ENCODE results near the gene PIGZ. TPM values are rescaled to one million over a fixed set of nuclear protein-coding genes. Genes with fewer than 3 reads are reported as not detected.

Gene PIGZ
- total RNA-seq, 8 experiments from 2014 or later = 1.2 to 7.1 (median 2.2) TPM

DNA sequence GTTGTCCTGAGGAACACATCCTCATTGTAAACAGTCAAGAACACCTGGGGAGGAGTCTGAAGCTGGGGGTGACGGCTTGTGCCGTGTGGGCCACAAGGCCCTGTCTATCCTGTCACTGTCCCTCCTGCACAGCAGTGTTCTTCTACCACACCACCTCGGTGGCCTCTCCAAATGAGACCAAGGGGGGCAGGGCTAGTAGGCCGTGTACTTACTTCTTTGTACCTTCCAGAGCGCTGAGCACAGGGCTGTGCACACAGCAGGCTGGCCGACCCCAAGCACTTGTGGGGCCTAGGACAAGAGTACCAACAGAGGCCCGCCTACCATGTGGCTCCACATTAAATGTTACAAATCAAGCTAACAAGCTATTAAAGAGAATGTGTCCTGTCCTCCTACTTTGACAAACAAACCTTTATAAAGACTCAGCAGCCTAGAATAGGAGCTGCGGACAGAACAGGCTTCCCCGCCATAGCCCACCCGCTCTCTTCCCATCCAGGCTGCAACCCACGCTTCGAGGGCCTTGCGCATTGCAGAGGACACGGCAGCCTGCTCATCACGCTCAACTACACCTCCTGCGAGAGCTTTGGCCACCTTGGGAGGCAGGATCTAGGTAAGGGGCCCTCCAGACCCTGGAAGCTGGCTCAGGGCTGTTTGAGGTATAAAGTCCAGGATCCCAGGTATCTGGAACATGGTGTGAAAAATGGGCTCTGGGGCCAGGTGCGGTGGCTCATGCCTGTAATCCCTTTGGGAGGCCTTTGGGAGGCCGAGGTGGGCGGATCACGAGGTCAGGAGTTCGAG, 30.5 kb upstream of the PIGZ start:
- H3K4me1 ChIP-seq (replicated peaks in 1 of 2) = peaks cover 4 to 13% of the 10 kb centered on the region in 2 donors
- no peak overlapping the region for H3K27ac ChIP-seq
- ATAC-seq (replicated peaks in 6 of 8) = no peak
- WGBS, 10 experiments = 50 to 100% (median 83%) methylated on average over 1 to 11 of the region's 21 CpGs; no CpG with 5 or more reads in 3 of the 10 experiments
- in situ Hi-C loops (cut with MboI; ENCODE audit: low pct_unique_long_range_greater_than_20kb in 2 of 9, low sequenced_read_pairs in 9 of 9, unreplicated experiment in 9 of 9) = loop anchor here in 1 of 9 experiments (25.0 kb wide), 1 partner anchor 188 kb away; no protein-coding TSS in a partner anchor
- H3K4me3 ChIP-seq = no peak overlapping the region

- 90 to 100% (median 94%) methylated on average over 2 to 13 of the region's 15 CpGs; no CpG with 5 or more reads in 7 of the 10 experiments for WGBS, 10 experiments
- Histone ChIP-seq H3K4me1 (replicated peaks in 1 of 2) (peaks cover 0 to 4% of the 10 kb centered on the region in 2 donors), H3K4me3 (no peak overlapping the region), H3K27ac (no peak overlapping the region)
- in situ Hi-C loops (cut with MboI; ENCODE audit: low pct_unique_long_range_greater_than_20kb in 2 of 9, low sequenced_read_pairs in 9 of 9, unreplicated experiment in 9 of 9) = loop anchor here in 1 of 9 experiments (25.0 kb wide), 1 partner anchor 190 kb away; no protein-coding TSS in a partner anchor
- ATAC-seq (replicated peaks in 6 of 8) = no peak
Observed at GRCh38 chr3:196997311-196997710, 28.7 kb upstream of the PIGZ start.

DNA sequence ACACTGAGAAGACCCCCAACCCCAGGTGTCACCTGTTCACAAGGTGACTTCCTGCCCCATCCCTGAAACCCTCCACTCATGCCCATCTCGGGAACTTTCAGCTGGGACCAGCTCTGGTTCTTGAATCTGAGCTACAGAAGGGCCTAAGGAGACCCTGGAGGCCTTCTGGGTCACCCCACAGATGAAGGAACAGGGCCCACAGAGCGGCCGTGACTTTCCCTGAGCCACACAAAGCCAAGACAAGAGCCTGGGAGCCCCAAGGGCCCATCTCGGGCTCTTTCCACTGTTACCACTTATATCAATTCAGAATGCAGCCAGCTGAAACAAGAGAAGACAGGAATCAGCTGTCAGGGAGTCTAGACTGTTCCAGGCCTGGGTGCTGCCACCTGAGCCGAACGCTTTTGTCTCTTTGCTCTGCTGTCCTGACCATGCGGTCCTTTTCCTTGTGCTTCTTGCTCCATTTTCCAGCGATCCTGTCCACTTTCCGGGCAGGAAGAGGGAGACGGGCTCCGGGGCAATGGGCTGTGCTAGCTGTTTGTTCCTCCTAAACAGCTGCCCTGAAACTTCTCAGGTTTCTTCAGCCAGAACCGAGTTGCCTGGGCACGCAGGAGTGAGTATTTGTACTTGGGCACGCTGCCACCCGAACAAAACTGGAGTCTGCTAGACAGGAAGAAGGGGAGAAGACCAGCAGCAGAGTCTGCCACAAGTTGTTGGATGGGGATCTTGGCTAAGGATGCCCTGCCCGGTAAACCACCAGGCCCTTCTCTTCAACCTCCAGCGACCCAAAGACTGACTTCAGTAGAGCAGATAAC, 28.0 kb upstream of the PIGZ start:
- WGBS, 10 experiments = 50 to 100% (median 82%) methylated on average over 1 to 12 of the region's 17 CpGs; no CpG with 5 or more reads in 1 of the 10 experiments
- in situ Hi-C loops (cut with MboI; ENCODE audit: low pct_unique_long_range_greater_than_20kb in 2 of 9, low sequenced_read_pairs in 9 of 9, unreplicated experiment in 9 of 9) = loop anchor here in 1 of 9 experiments (25.0 kb wide), 1 partner anchor 191 kb away; no protein-coding TSS in a partner anchor
- ATAC-seq (replicated peaks in 6 of 8) = no peak
- Histone ChIP-seq H3K4me3 (no peak overlapping the region), H3K27ac (no peak overlapping the region), H3K4me1 (replicated peaks in 1 of 2) (no peaks in the 10 kb centered on the region)

DNA sequence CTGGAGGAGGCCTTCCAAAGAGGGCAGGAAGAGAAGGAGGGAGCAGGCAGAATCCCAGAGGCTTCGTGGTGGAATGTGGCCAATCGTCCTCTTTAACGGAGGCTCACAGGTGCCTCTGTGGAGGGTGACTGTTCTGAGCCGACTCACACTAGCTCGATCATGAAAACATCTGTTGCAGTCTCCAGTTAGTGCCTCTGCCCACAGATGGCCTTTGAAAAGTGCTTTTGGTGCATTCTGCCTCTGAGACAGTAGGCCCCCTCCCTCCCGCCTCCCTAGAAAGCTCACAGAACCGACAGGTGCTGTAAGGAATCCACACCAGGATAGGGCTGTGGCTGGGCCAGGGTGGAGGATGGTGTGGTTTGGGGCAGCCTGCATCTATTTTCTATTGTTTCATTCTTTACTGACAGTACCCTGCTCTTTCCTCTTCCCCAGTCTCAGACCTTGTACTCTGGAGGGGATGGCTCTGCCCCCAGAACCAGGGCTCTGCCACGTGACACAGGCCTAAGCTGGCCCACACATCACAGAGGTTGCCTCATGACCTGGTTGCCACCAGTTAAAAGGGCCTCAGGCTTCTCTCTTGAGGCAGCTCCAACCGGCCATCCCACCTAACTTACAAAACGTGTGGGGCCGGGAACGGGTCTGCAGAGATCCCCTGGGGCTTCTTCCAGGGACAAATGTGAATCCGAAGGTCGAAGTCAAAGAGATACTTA, 27.2 kb upstream of the PIGZ start:
- Histone ChIP-seq H3K4me1 (replicated peaks in 1 of 2) (no peaks in the 10 kb centered on the region), H3K27ac (no peak overlapping the region), H3K4me3 (no peak overlapping the region)
- in situ Hi-C loops (cut with MboI; ENCODE audit: low pct_unique_long_range_greater_than_20kb in 2 of 9, low sequenced_read_pairs in 9 of 9, unreplicated experiment in 9 of 9) = loop anchor here in 1 of 9 experiments (25.0 kb wide), 1 partner anchor 192 kb away; no protein-coding TSS in a partner anchor
- WGBS, 10 experiments = 50 to 93% (median 74%) methylated on average over 1 to 6 of the region's 14 CpGs; no CpG with 5 or more reads in 4 of the 10 experiments
- peak in 3 of 8 experiments; percentile 23 to 37 (median 34) for ATAC-seq (replicated peaks in 6 of 8)

- in situ Hi-C loops (cut with MboI; ENCODE audit: low pct_unique_long_range_greater_than_20kb in 2 of 9, low sequenced_read_pairs in 9 of 9, unreplicated experiment in 9 of 9) = loop anchor here in 1 of 9 experiments (25.0 kb wide), 1 partner anchor 192 kb away; no protein-coding TSS in a partner anchor
- no peak overlapping the region for H3K27ac ChIP-seq
- WGBS, 10 experiments = 60 to 100% (median 95%) methylated on average over 1 to 9 of the region's 19 CpGs; no CpG with 5 or more reads in 6 of the 10 experiments
- H3K4me3 ChIP-seq = no peak overlapping the region
- no peaks in the 10 kb centered on the region for H3K4me1 ChIP-seq (replicated peaks in 1 of 2)
- no peak for ATAC-seq (replicated peaks in 6 of 8)
Observed at GRCh38 chr3:196995027-196995426, 26.4 kb upstream of the PIGZ start.

- no peak overlapping the region for H3K27ac ChIP-seq
- WGBS, 10 experiments = 50 to 92% (median 60%) methylated on average over 1 to 2 of the region's 16 CpGs; no CpG with 5 or more reads in 5 of the 10 experiments
- no peak overlapping the region for H3K4me3 ChIP-seq
- no peaks in the 10 kb centered on the region for H3K4me1 ChIP-seq (replicated peaks in 1 of 2)
- no peak for ATAC-seq (replicated peaks in 6 of 8)
- in situ Hi-C loops (cut with MboI; ENCODE audit: low pct_unique_long_range_greater_than_20kb in 2 of 9, low sequenced_read_pairs in 9 of 9, unreplicated experiment in 9 of 9) = loop anchor here in 1 of 9 experiments (25.0 kb wide), 1 partner anchor 193 kb away; no protein-coding TSS in a partner anchor
Observed at GRCh38 chr3:196994056-196994455, 25.4 kb upstream of the PIGZ start.

GRCh38 chr3:196992461-196993065, 23.9 kb upstream of the PIGZ start:
- in situ Hi-C loops (cut with MboI; ENCODE audit: low pct_unique_long_range_greater_than_20kb in 2 of 9, low sequenced_read_pairs in 9 of 9, unreplicated experiment in 9 of 9) = loop anchor here in 1 of 9 experiments (25.0 kb wide), 1 partner anchor 195 kb away; no protein-coding TSS in a partner anchor
- Histone ChIP-seq H3K4me3 (no peak overlapping the region), H3K4me1 (replicated peaks in 1 of 2) (no peaks in the 10 kb centered on the region), H3K27ac (no peak overlapping the region)
- 40 to 94% methylated on average over 1 to 6 of the region's 17 CpGs; no CpG with 5 or more reads in 8 of the 10 experiments for WGBS, 10 experiments
- no peak for ATAC-seq (replicated peaks in 6 of 8)

- no peaks in the 10 kb centered on the region for H3K4me1 ChIP-seq (replicated peaks in 1 of 2)
- no peak overlapping the region for H3K27ac ChIP-seq
- no peak overlapping the region for H3K4me3 ChIP-seq
- WGBS, 10 experiments = 40 to 85% (median 80%) methylated on average over 1 to 5 of the region's 28 CpGs; no CpG with 5 or more reads in 5 of the 10 experiments
- no peak for ATAC-seq (replicated peaks in 6 of 8)
- in situ Hi-C loops (cut with MboI; ENCODE audit: low pct_unique_long_range_greater_than_20kb in 2 of 9, low sequenced_read_pairs in 9 of 9, unreplicated experiment in 9 of 9) = loop anchor here in 1 of 9 experiments (25.0 kb wide), 1 partner anchor 195 kb away; no protein-coding TSS in a partner anchor
Observed at GRCh38 chr3:196991581-196992460, 23.2 kb upstream of the PIGZ start.

DNA sequence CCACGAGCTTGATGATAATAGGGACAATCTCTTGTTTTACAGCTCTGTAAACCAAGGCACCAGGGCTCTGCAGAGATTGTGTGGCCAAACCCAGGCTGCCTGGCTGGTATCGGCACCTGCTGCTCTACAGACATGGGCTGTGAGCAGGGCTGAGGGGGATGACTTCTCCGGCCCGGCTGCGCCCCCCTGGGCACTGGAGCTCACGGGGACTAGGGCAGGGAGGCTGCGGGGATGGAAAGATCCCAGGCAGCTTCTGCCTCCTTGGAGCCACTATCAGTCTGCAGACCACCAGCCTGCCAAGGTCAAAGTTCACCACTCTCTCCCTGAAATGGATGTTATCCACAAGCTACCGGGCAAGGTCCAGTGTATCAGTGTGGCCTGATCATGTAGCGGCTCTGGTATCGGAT, 22.0 kb upstream of the PIGZ start:
- in situ Hi-C loops (cut with MboI; ENCODE audit: low pct_unique_long_range_greater_than_20kb in 2 of 9, low sequenced_read_pairs in 9 of 9, unreplicated experiment in 9 of 9) = loop anchor here in 1 of 9 experiments (25.0 kb wide), 1 partner anchor 197 kb away; no protein-coding TSS in a partner anchor
- no peak overlapping the region for H3K4me3 ChIP-seq
- H3K4me1 ChIP-seq (replicated peaks in 1 of 2) = no peaks in the 10 kb centered on the region
- 60 to 100% (median 92%) methylated on average over 1 to 6 of the region's 10 CpGs; no CpG with 5 or more reads in 4 of the 10 experiments for WGBS, 10 experiments
- H3K27ac ChIP-seq = no peak overlapping the region
- ATAC-seq (replicated peaks in 6 of 8) = no peak

- Histone ChIP-seq H3K27ac (no peak overlapping the region), H3K4me3 (no peak overlapping the region), H3K4me1 (replicated peaks in 1 of 2) (no peaks in the 10 kb centered on the region)
- 0 to 100% (median 76%) methylated on average over 1 to 9 of the region's 19 CpGs; no CpG with 5 or more reads in 3 of the 10 experiments for WGBS, 10 experiments
- ATAC-seq (replicated peaks in 6 of 8) = peak in 3 of 8 experiments; percentile 17 to 49 (median 18)
- in situ Hi-C loops (cut with MboI; ENCODE audit: low pct_unique_long_range_greater_than_20kb in 2 of 9, low sequenced_read_pairs in 9 of 9, unreplicated experiment in 9 of 9) = loop anchor here in 1 of 9 experiments (25.0 kb wide), 1 partner anchor 198 kb away; no protein-coding TSS in a partner anchor
Observed at GRCh38 chr3:196989721-196990262, 21.2 kb upstream of the PIGZ start.

Measured in motor neuron (in vitro differentiated cells).